ENCODE data around the gene ACTN4.

Gene ACTN4

GRCh38 chr19:38712161-38712748 is 64.8 kb downstream of the ACTN4 start:
- no peak for FAIRE-seq

- no peak for FAIRE-seq
These were observed 65.8 kb downstream of the ACTN4 start for GRCh38 chr19:38713227-38713649.

DNA sequence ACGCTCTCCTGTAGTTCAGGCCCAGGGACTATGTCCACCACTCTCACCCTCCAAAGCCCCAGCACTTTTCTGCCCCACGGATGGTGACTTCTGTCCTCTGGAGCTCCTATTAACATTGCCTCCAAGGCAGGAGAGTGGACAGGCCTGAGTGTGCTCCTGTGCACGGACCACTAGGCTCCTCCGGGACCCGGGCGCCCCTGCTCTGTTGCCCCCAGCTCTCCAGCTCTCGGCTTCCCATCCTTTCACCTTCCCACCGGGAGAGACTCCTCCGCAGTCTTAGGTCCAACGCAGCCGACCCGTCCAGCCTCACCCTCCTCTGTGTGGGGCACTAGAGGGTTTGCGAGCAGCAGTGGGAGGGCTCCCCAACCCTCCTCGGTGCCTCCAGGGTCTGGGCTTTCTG is 66.4 kb downstream of the ACTN4 start:
- no peak for FAIRE-seq

- no peak for FAIRE-seq
These were observed 66.9 kb downstream of the ACTN4 start for GRCh38 chr19:38714354-38714778.

- no peak for FAIRE-seq
These were observed 68.1 kb downstream of the ACTN4 start for GRCh38 chr19:38715555-38715954.

DNA sequence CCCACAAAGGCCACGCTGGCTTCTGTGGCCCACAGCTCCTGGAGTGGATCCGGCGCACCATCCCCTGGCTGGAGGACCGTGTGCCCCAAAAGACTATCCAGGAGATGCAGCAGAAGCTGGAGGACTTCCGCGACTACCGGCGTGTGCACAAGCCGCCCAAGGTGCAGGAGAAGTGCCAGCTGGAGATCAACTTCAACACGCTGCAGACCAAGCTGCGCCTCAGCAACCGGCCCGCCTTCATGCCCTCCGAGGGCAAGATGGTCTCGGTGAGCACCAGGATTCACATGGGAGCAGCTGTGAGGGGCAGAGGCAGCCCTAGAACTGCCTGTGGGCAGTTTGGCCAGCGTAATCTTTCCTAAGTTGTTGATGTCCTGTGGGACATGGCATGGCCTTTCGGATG is 69.6 kb downstream of the ACTN4 start:
- FAIRE-seq, result no peak

- FAIRE-seq, result no peak
These were observed 70.4 kb downstream of the ACTN4 start for GRCh38 chr19:38717855-38718254.

DNA sequence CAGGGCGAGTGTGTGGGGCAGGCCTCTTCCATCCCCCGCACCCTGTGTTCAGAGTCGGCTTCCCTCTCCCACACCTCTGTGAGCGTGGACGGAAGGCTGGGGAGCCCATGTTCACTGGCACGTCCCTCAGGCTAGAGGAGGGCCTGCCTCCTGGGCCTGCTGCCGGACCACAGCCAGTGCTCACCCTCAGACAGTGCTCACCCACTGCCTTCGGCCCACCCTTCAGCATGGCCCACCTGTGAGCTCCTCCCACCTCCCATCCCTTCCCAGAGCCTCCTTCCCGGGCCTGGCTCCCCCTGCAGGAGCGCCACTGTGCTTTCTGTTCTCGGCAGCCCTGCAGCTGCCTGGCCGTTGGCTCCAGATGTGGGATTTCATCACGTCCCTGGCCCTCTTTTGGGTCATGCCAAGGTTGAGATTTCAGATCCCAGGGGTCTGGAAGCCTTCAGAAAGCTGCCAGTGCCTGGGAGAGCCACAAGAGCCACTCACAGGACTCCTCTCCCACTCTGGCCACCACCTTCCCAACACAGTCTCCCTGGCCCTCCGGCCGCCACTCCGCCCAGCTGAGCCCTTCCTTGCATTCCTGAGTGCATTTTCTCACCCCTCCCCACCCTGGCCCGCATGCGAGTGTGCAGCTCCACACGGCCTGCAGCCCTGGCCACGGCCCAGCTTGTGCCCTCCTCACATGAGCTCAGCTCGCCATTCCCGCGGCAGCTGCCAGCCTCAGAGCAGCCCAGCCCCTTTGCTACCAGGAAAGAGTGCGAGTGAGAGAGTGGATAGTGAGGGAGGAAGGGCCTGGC is 71.5 kb downstream of the ACTN4 start:
- FAIRE-seq, result no peak

- no peak for FAIRE-seq
These were observed 72.5 kb downstream of the ACTN4 start for GRCh38 chr19:38719761-38720558.

DNA sequence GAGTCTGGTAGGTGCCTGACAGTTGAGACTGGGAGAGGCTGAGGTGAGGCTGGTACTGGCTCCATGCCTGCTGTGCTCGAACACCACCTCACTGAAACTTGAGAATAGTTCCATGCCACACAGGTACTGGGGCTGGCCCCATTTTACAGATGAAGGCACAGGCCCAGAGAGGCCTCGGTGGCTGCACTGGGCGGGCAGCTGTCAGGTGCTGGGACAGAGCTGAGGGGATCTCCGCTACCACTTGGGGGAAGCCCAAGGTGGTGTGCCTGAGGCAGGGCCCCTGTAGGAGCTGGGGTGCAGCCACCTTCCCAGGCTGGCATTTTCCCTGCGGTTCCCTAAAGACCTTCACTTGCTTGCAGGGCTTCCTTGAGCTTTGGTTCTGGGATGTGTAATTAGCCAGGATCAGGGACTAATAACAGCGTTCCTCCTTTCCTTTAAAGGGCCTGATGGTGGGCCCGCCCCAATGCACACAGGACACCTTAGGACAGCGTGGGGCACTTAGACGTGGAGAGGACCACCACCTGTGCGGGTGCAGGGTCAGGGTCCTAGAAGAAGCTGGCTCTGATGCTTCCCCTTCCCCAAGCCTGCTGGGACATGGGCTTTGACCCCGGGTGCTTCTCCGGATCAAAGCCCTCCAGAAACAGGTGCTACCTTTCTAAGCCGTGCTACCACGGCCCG is 73.2 kb downstream of the ACTN4 start:
- no peak for FAIRE-seq

DNA sequence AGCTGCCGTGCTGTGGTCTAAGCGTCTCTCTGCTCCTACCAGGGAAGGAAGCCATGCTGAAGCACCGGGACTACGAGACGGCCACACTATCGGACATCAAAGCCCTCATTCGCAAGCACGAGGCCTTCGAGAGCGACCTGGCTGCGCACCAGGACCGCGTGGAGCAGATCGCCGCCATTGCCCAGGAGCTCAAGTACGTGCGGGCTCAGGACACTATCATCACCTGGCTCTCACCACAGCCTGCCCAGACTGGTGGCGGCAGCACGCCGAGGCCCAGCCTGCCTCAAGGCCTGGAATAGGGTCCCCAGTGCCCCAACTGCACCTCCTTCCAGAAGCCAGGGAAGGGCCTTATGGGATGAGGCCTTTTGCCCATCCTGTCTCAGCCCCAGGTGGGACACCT is 74.0 kb downstream of the ACTN4 start:
- FAIRE-seq, result no peak

GRCh38 chr19:38721979-38722773 is 74.7 kb downstream of the ACTN4 start:
- FAIRE-seq, result no peak

DNA sequence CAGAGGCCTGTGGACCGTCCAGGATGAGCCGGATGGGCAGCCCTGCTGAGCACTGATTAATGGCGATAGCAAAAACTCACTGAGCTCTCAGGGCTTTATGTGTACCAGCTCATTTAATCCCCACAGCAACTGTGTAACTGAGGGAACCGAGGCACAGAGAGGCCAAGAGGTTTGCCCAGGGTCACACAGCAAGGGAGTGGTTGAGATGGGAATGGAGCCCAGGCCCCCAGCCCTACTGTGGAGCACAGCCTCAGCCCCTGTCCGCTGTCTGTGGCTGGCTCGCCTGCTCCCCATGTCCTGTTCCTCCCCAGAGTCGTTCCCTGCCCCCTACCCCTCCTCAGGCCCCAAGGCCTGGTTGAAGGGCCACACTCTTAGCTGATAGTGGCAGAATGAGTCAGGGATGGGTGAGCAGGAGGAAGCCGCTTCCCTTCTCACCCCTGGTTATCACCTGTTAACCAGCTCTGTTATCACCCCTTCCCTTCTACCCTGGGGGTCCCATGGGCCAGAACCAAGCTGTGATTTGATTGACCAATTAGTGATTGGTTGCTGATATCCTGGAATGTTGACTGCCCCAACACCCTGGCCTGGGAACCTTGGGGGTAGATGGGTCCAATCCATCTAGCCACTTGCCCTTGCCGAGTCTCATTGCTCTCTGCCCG is 75.6 kb downstream of the ACTN4 start:
- FAIRE-seq, result no peak

DNA sequence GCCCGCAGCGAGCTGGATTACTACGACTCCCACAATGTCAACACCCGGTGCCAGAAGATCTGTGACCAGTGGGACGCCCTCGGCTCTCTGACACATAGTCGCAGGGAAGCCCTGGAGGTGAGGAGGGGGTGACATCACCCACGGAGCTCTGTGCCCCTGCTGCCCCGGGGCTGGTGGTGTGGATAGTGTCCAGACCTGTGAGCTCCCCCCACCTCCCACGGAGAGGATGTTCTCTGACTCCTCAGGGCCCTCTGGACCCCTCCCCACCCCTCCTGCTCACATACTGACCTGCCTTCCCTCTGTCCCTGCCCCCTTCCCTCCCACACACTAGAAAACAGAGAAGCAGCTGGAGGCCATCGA is 76.1 kb downstream of the ACTN4 start:
- no peak for FAIRE-seq

DNA sequence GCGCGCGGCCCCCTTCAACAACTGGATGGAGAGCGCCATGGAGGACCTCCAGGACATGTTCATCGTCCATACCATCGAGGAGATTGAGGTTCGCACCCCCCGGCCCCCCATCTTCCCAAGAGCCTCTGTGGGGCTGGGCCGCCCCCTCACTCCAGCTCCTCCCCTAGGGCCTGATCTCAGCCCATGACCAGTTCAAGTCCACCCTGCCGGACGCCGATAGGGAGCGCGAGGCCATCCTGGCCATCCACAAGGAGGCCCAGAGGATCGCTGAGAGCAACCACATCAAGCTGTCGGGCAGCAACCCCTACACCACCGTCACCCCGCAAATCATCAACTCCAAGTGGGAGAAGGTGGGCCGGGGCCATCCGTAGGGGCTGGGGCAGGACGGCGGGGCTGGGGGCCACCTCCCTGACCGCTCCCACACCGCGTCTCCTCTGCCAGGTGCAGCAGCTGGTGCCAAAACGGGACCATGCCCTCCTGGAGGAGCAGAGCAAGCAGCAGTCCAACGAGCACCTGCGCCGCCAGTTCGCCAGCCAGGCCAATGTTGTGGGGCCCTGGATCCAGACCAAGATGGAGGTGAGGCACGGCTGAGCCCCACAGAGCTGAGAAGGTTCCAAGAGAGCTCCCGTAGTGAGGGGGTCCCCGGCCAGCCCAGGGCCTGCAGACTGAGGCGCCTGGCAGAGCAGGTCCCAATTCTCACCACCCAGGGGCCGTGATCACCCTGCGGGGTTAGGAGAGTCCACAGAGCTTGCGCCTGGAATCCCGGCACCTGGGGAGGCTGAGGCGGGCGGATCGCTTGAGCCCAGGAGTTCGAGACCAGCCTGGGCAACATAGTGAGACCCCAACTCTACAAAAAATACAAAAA is 76.8 kb downstream of the ACTN4 start:
- FAIRE-seq, result no peak

- FAIRE-seq, result no peak
These were observed 78.2 kb downstream of the ACTN4 start for GRCh38 chr19:38725469-38726283.

- FAIRE-seq, result no peak
These were observed 78.8 kb downstream of the ACTN4 start for GRCh38 chr19:38726284-38726673.

DNA sequence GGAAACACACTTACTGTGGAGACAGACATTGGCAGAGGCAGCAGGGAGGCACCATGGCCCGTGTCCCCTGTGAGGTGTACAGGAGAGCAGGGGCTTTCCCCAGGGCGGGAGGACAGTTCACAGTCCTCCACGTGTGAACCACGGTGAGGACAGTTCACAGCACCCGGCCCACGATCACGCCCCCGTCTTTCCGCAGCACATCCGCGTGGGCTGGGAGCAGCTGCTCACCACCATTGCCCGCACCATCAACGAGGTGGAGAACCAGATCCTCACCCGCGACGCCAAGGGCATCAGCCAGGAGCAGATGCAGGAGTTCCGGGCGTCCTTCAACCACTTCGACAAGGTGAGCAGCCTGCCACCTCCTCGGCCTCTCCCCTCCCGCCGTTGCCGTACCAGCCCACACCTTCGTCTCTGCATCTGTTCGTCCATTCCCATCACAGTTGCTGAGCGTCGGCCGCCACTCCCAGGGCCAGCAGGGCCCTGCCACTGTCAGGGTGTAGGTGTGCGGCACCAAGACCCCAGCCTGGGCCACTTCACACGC is 79.4 kb downstream of the ACTN4 start:
- no peak for FAIRE-seq

- no peak for FAIRE-seq
These were observed 79.9 kb downstream of the ACTN4 start for GRCh38 chr19:38727306-38727867.
